Measurements from ENCODE around the gene TM4SF4.

- TF ChIP-seq, protein P1, sequence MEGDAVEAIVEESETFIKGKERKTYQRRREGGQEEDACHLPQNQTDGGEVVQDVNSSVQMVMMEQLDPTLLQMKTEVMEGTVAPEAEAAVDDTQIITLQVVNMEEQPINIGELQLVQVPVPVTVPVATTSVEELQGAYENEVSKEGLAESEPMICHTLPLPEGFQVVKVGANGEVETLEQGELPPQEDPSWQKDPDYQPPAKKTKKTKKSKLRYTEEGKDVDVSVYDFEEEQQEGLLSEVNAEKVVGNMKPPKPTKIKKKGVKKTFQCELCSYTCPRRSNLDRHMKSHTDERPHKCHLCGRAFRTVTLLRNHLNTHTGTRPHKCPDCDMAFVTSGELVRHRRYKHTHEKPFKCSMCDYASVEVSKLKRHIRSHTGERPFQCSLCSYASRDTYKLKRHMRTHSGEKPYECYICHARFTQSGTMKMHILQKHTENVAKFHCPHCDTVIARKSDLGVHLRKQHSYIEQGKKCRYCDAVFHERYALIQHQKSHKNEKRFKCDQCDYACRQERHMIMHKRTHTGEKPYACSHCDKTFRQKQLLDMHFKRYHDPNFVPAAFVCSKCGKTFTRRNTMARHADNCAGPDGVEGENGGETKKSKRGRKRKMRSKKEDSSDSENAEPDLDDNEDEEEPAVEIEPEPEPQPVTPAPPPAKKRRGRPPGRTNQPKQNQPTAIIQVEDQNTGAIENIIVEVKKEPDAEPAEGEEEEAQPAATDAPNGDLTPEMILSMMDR (conservative IDR thresholded peaks at IDR 0.05) = no peak
- TF ChIP-seq ZFX (IDR thresholded peaks at IDR 0.05) = no peak
These were observed 36.6 kb downstream of the TM4SF4 start for GRCh38 chr3:149511040-149511626.

Measured in C4-2B (cell line).